NCI-H146 (cell line): ENCODE results near the gene PRCP.
"Not testable (repeated sequence)": the region's sequence is repeated elsewhere in the genome, so short reads cannot be mapped to it uniquely, and the experiment has no call there.

Source experiments
- DNase-seq: peaks from one replicate; lab custom pipeline; 2025; lab: John Stamatoyannopoulos, UW

PRCP gene

DNA sequence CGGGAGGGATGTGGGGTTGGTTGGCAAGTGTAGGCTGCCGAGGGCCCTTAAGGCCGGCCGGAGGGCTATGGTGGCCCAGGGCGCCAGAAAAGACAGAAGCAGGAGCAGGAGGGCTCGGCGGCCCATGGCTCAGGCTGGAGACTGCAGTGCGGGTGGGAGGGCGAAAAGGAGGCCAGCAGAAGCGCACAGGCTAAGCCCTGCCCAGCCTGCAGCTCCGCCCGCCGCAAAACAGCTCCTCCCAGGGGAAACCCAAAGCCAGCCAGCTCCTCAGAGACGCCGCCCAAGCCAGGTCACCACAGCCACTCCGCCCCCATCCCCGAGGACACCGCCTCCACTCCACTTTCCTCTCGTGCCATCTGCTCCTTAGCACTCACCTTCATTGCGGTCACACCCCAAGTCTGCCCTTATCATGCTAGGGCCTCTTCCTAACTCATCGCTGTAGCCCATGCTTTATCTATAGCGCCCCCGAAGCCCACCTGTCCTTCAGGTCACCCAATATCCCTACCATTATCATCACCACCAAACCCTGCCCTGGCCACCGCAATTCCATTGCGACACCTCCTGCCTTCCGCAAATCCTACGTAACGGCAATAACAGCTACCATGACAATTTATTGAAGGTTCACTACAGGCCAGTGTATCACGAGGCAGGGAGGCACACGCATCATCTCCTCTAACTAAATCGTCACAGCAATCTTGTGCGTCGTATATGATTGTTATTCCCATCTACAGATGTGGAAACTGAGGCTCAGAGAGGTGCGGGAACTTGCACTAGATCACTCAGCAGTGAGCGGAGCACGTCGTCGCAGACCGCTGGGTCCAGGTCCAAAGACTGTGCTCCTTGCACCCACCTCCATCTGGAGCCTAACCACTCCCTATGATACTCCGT is at the start of gene PRCP:
Gene PRCP, minus strand, starts transcription at position 154 of the 888 bp plus-strand sequence. Its CDS starts 28 bp downstream, at position 126.
- peak; percentile 90 for DNase-seq

DNA sequence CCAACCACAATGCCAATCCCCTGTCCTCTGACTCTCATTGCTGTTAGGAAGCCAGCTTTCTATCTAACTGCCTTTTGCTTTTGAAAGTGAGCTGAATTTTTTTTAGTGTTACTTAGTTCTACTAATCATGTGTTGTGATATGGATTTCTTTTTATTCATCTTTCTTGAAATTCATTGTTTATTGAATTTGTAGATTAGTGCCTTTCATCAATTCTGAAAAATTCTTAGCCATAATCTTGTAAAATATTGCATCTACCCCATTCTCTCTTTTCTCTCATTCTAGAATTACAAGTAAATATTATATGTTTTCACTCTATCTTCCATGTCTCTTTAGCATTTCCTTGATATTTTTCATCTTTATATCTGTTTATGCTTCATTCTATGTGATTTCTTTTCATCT is 49.1 kb upstream of the PRCP start:
- no peak for DNase-seq

GRCh38 chr11:82945682-82946081 is 45.5 kb upstream of the PRCP start:
- DNase-seq, result no peak

- not testable (repeated sequence) for DNase-seq
Measured at GRCh38 chr11:82945041-82945440, 44.8 kb upstream of the PRCP start.

DNA sequence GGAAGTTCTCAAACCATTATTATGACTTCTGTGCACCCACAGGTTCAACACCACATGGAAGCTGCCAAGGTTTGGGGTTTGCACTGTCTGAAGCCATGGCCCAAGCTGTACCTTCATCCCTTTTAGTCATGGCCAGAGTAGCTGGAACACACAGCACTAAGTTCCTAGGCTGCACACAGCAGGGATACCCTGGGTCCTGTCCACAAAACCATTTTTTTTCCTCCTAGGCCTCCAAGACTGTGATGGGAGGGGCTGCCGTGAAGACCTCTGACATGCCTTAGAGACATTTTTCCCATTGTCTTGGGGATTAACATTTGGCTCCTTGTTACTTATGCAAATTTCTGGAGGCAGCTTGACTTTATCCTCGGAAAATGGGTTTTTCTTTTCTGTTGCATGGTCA is 44.0 kb upstream of the PRCP start:
- no peak for DNase-seq

DNA sequence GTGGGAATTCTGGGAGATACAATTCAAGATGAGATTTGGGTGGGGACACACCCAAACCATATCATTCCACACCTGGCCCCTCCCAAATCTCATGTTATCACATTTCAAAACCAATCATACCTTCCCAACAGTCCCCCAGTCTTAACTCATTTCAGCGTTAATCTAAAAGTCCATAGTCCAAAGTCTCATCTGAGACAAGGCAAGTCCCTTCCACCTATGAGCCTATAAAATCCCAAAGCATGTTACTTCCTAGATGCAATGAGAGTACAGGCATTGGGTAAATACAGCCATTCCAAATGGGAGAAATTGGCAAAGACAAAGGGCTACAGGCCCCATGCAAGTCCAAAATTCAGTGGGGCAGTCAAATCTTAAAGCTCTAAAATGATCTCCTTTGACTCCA is 43.2 kb upstream of the PRCP start:
- not testable (repeated sequence) for DNase-seq

DNA sequence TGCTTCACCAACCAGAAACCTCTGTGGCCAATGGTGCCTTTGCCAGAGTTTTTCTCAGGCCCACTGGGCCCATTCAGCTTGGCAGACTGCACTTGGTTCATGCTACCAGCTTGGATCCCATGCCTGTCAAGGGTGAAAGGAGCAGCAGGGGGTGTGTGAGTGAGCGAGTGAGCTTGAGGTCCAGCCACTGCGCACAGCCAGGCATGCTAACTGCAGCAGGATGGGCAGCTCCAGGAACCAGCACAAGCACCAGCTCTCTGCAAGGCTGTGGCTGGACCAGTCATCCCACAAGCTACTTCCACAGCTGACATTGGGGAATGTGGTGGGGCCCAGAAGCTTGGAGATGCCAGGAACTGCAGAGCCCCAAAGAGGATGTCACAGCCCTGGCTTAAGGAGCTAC is 42.1 kb upstream of the PRCP start:
- no peak for DNase-seq

GRCh38 chr11:82939456-82939855 is 39.2 kb upstream of the PRCP start:
- DNase-seq, result no peak

DNA sequence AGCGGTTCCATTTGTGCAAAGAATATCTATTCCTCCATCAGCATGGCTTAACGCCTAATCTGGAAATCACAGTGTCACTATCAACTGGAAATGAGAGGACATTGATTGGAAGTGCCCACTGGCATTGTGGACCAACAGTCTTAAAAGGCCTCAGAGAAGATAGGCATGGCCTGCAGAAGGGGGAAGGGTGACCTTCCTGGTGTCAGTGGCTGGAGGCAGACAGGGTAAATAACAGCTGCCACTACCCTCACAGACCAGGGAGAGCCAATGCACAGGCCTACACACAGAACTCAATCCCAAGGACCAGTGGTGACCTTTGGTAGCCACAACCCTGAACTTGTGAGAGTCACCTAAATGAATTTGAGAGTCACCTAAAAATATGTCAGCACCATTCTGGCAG is 37.3 kb upstream of the PRCP start:
- DNase-seq, result no peak

GRCh38 chr11:82936261-82936660 is 36.0 kb upstream of the PRCP start:
- DNase-seq, result no peak

DNA sequence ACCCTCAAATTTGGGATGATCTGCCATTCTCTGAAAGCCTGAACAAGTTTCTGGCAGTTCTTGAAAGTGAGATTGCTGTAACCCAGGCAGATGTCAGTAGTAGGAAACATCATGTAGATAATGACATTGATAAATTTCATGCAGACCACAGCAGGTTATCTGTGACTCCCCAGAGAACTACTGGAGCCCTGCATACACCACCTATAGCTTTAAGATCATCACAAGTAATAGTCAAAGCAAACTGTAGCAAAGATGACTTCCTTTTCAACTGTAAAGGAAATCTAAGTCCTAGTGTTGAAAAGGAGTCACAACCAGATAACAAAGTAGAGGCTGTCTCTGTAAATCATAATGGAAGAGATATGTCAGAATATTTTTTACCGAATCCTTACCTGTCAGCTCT is 32.3 kb upstream of the PRCP start:
- DNase-seq, result no peak

DNA sequence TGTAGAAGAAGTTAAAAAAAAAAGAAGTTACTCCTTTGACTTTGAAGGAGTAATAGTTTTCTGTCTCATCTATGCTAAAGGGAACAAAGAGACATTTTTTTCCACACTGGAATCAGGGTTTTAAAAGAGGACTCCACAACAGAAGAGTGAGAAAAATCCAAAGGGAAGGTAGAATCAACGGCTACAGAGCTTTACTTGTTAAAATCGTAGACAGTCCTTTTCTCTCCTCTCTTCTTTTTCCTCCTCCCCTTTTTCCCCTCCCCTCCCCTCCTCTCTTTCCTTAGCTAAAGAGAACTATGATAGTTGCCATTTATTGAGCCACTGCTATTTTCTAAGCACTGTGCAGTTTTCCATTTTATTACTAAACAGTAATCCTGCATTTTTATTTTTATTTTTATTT is 30.5 kb upstream of the PRCP start:
- no peak for DNase-seq

DNA sequence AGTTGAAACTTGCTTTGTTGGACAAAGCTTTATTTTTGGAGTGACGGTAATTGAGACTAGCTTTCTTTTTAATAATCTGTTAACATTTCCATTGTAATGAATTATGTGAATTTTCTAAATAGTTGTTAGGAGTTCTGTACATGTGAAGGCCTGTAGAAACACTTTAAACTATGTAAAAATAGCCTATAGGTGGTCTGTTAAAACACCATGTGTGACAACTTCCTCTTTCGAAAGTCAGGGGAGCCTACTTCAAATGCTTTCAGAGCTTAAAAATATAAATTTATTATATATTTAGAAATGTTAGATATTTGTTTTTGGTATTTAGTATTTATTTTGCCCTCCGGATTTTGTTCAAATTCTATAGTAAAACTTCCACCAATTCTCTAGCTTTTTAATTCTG is 30.0 kb upstream of the PRCP start:
- no peak for DNase-seq

GRCh38 chr11:82929121-82929520 is 28.9 kb upstream of the PRCP start:
- no peak for DNase-seq

DNA sequence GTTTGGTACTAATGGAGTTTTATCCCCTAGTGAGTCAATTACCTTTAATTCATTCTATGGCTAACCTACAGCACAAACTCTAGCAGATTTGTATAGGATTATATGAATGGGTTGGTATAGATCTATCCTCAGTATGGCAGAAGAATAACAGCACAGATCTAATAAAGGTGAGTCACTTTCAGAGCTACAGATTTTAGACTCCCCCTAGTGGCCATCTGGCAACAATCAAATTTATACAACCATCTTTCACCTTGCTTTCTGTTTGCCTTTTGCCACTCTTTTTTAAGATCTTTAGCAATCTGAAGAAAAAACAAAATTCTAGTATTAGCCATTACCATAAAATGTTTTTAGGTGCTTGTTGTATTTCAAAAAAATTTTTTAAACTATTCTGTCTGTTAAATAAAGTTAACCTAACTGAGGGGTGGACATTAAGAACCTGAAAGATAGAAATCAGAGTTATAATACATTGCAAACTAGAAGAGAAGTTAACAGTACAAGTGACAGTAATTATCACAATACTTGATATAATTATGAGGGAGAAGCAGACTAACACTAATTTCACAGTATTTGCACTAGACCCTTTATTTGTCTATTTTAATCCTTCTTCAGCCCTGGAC is 27.1 kb upstream of the PRCP start:
- DNase-seq, result peak; percentile 61

DNA sequence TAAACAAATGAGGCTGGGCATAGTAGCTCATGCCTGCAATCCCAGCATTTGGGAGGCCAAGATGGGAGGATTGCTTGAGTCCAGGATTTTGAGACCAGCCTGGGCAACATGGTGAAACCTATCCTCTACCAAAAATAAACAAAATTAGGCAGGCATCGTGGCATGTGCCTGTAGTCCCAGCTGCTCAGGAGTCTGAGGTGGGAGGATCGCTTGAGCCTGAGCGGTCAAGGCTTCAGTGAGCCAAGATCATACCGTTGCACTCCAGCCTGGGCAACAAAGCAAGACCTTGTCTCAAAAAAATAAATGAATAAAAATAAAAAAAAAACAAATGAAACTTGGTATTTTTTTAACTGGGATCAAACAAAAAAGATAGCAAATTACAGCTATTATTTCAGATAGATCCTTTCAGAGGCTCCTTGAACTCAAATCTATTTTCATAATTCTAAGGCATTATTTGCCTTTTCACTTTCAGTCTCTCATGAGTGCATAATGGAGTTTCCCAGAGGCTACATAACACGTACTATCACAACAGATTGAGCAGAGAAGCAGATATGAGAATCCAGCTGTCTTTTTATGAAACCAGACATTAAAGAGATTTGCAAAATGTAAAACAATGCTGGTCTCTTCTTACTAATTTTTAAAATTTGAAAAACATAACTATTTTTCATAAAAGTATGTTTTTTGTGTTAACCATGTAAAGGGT is 24.4 kb upstream of the PRCP start:
- DNase-seq, result no peak

DNA sequence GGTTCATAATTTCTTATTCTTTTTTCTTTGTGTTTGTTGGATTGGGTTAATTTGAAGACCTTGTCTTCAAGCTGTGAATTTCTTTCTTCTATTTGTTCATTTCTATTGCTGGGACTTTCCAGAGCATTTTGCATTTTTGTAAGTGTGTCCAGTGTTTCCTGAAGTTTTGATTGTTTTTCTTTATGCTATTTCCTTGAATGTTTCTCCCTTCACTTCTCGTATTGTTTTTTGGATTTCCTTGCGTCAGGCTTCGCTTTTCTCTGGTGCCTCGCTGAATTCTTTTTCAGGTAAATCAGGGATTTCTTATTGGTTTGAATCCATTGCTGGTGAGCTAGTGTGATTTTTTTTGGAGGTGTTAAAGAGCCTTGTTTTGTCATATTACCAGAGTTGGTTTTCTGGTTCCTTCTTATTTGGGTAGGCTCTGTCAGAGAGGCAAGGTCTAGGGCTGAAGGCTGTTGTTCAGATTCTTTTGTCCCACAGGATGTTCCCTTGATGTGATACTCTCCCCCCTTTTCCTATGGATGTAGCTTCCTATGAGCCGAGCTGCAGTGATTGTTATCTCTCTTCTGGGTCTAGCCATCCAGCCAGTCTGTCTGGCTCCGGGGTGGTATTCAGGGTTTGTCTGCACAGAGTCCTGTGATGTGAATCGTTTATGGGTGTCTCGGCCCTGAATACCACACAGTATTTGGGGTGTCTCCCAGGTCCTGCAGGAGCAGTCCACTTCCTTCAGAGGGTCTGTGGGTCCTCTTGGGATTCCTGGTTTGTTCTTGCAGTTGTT is 22.4 kb upstream of the PRCP start:
- DNase-seq, result not testable (repeated sequence)

- DNase-seq, result not testable (repeated sequence)
Measured at GRCh38 chr11:82920227-82920626, 20.0 kb upstream of the PRCP start.

DNA sequence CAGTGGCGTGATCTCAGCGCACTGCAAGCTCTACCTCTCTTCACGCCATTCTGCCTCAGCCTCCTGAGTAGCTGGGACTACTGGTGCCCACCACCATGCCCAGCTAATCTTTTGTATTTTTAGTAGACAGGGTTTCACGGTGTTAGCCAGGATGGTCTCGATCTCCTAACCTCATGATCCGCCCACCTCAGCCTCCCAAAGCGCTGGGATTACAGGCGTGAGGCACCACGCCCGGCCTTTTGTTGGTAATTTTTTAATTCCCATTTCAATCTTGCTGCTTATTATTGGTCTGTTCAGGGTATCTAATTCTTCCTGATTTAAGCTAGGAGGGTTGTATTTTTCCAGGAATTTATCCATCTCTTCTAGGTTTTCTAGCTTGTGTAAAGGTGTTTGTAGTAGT is 19.6 kb upstream of the PRCP start:
- not testable (repeated sequence) for DNase-seq

- DNase-seq, result no peak
Measured at GRCh38 chr11:82909015-82909640, 8.9 kb upstream of the PRCP start.

- no peak for DNase-seq
Measured at GRCh38 chr11:82908311-82908710, 8.1 kb upstream of the PRCP start.

DNA sequence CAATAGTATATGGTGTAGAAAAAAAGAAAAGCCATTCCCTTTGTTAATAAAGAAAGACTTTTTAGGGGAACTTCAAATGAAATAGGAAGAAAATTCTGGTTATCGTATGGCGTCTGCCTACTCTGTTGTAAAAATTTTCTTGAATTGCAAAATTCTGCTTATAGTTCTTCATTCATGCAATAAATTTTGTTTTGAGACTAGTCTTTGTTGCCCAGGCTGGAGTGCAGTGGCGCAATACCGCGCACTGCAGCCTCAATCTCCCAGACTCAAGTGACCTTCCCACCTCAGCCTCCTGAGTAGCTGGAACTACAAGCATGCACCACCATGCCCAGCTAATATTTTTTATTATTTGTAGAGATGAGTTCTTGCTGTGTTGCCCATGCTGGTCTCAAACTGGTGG is 7.1 kb upstream of the PRCP start:
- no peak for DNase-seq
